Left lobe of liver (tissue), 2 donors: Measurements from ENCODE around the gene GSE1. TPM values are rescaled to one million over a fixed set of nuclear protein-coding genes. Genes with fewer than 3 reads are reported as not detected.

Source experiments
- ATAC-seq: fragments of 200-7000 bp; cut with Tn5 transposase; one replicate; pipeline ENCODE4 v1.9.1; 2020; ENCODE audit warnings: mild to moderate bottlenecking, moderate library complexity
- DNase-seq: peaks from one replicate; pipeline ENCODE4 v3.0.0-alpha.2; 2020; ENCODE audit warnings: low spot score
- total RNA-seq: library from RNA; stranded (reverse); gene quantifications from one replicate; pipeline ENCODE4 v1.2.1, GENCODE V29; 2021
- donor health status: DM: no; HTN: no; CAD: no; lungs with moderate emphysema.
- donor health status: DM: no; HTN: yes; CAD: no.

GSE1 gene
- total RNA-seq, 1 donor from 2014 or later: 38.3 TPM

- peak; percentile 86 for DNase-seq
- peak; percentile 91 for ATAC-seq
These were observed 104.5 kb downstream of the GSE1 start for GRCh38 chr16:85717393-85718152.

DNA sequence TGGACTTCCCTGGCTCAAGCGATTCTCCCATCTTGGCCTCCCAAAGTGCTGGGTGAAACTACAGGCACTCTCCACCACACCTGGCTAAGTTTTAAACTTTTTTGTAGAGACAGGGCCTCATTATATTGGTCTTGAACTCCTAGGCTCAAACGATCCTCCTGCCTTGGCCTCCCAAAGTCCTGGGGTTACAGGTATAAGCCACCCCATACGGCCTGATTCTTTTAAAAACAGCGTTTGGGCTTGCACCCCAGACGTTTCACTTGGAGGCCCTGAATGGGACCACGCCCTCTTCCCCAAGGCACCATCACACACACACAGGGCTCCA lies 105.0 kb downstream of the GSE1 start:
- ATAC-seq (no peak), DNase-seq (no peak)

DNA sequence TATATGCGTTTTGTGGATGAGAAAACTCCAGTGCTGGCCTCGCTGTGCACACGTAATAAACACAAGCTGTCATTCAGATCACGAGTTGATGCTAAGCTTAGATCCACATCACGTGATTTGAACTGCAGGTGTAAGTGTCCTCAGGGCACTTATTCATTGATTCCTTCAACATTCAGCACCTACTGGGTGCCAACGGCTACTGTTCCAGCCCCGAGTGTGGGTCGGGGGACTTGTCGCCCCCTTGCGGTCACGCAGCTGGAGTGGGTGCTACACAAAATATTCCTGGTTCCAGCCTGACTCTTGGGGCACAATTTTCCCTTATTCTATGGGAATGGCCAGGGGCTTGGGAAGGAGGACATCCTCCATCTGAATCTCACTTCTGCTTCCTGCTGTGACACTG lies 105.6 kb downstream of the GSE1 start:
- DNase-seq: no peak
- ATAC-seq: no peak

DNA sequence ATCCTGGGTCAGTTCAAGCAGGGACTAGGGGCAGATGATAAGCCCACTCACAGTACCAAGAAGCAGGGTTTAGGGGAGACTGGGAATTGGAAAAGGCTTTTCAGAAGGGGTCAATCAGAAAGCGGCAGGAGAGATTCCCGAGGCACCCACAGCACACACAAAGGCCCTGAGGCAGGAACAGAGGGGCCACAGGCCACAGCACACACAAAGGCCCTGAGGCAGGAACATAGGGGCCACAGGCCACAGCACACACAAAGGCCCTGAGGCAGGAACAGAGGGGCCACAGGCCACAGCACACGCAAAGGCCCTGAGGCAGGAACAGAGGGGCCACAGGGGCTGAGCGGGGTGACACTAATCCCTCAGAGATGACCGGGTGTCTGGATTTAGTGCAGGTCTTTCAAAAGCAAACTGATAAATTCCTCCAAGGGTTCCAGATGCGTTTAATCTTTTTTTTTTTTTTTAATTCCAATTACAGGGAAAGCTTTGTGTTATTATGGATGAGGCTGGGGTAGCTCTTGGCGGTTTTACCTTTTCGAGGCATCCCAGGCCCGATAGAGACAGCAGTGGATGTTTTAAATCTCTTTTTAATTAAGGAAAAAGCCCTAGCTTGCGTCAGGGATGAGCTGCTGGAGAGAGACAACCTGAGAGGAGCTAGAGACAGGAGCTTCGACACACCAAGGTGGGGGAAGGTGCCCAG lies 106.6 kb downstream of the GSE1 start:
- ATAC-seq: no peak
- DNase-seq: no peak

DNA sequence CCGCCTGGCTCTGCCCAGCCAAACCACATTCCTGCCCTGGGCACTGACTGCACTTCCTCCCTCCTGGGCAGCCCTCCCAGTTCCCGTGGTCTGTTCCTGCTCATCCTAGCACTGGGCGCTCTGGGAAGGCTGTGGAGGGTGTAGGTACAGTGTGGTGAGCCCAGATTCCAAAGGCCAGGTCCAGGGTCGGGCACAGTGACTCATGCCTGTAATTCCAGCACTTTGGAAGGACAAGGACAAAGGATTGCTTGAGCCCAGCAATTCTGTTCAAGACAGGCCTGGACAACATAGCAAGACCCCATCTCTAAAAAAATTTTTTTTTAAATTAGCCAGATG lies 107.1 kb downstream of the GSE1 start:
- DNase-seq (peak; percentile 93), ATAC-seq (peak; percentile 88)

DNA sequence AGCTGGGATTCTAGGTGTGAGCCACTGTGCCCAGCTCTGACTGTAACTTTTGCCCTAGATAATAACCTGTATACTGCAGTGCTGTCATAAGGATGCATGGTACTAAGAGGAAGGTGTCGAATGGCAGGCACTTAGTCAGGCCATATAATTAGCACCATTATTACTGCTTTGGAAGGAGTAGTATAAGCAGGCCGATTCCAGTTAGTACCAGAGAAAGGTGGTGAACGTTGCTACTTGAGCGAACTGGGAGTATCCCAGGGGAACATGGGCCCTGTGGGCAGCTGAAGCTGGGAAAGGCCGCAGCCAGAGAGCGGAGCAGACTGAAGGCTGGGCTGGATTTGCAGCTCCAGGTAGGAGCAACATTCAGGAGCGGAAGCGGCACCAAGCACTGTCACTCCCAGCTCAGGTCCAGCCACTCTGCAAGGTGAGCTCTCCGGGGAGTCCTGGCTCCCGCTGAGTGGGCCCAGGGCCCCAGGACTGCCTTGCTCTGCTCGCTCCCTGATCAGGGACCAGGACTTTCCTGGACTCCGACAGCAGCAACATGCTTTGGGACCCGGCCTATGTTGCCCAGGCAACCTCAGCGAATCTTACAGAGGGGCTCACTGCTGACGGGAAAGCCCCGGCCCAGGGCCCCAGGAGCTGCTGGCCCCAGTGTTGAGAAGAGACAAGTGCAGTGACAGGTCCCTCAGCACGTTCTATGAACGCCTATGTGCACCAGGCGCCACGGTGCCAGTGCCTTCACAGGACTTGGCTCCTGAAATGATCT lies 109.2 kb downstream of the GSE1 start:
- ATAC-seq (no peak), DNase-seq (no peak)

DNA sequence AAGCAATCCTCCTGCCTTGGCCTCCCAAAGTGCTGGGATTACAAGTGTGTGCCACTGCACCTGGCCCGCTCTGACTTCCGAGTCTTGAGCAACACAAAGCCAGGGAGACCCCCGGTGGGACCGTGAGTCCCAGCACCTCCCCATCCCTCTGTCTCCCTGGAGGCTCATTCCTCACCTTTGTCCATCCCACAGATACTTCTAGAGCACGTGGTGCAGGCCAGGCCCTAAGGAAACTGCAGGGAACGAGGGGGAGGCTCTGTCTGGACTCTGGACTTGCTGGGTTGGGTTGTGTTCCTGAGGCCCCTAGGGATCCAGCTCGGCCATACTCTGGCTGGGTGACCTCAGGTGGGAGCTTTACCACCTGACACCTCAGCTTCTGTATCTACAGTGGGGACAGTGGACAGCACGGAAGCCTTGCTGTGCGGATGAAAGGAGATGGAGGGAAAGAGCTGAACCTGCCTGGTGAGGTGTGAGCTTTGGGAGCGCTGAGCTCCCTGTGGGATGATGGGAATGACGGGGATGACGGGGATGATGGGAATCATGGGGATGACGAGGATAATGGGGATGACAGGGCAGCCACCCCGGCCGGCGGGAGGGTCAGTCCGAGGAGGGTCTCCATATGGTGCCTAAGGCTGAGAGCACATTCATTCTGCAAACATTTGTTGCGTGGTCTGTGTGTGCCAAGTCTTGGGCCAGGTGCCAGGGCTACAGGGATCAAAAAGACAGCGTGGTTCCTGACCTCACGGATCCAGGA lies 111.2 kb downstream of the GSE1 start:
- ATAC-seq: no peak
- no peak for DNase-seq

DNA sequence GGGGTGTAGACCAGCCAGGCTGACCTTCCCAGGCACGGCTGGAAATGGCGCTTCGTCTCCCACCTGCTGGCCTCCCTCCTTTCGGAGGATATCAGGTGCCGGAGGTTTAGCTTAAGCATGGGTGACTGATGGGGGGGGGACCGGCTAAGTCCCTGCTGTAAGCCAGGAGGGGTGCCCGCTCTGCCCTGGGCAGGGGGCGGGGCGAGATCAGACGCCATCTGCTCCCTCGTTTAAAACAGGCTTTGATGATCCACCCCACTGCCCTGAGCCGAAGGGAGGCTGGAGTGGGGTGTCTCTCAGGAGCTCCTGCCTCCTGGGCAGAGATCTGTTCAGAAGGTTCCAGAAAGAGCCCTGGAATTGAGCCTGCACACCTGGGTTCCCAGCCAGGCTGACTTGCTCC lies 111.8 kb downstream of the GSE1 start:
- DNase-seq: no peak
- ATAC-seq: no peak

Other genes starting within 250 kb of the GSE1 start
- 0.88 TPM for gene GINS2, start 75.6 kb downstream of the GSE1 start, total RNA-seq
- gene C16orf74, start 137.8 kb downstream of the GSE1 start, total RNA-seq: 0.30 TPM
- gene EMC8, start 186.2 kb downstream of the GSE1 start, total RNA-seq: 13.3 TPM
- gene COX4I1, start 186.4 kb downstream of the GSE1 start, total RNA-seq: 302 TPM